NT2/D1 (cell line): ENCODE data around the gene EPB41L3.

Source experiments
- DNase-seq: peaks from one replicate; pipeline ENCODE4 v3.0.0-alpha.2; 2011; ENCODE audit warnings: low read depth, low spot score
- H3K27me3 ChIP-seq: 2 replicates; pipeline ENCODE4 v1.6.0; 2011; ENCODE audit warnings: mild to moderate bottlenecking; ENCODE audit not compliant: insufficient read length, insufficient read depth
- H3K36me3 ChIP-seq: 2 replicates; pipeline ENCODE4 v1.6.1; 2011; ENCODE audit warnings: mild to moderate bottlenecking, low read length, mixed read lengths; ENCODE audit not compliant: insufficient read depth, insufficient read length
- H3K4me1 ChIP-seq: 2 replicates; pipeline ENCODE4 v1.5.1; 2011; ENCODE audit not compliant: insufficient read depth, insufficient read length
- H3K4me3 ChIP-seq: 2 replicates; pipeline ENCODE4 v1.5.1; 2011; ENCODE audit warnings: low read depth; ENCODE audit not compliant: insufficient read length
- H3K9ac ChIP-seq: 2 replicates; pipeline ENCODE4 v1.6.0; 2011; ENCODE audit warnings: low read depth; ENCODE audit not compliant: insufficient read length
- H3K9me3 ChIP-seq: 2 replicates; pipeline ENCODE4 v1.5.1; 2011; ENCODE audit warnings: mild to moderate bottlenecking, low read length; ENCODE audit not compliant: insufficient read depth
- SUZ12 ChIP-seq: IDR thresholded peaks from 2 replicates; pipeline ENCODE4 v1.6.1; 2011; ENCODE audit not compliant: insufficient read length, insufficient read depth; ENCODE audit errors: extremely low read depth
- YY1 ChIP-seq: IDR thresholded peaks from 2 replicates; pipeline ENCODE4 v1.6.1; 2011; ENCODE audit not compliant: insufficient read length, insufficient read depth
- ZNF274 ChIP-seq: IDR thresholded peaks from 2 replicates; pipeline ENCODE4 v1.6.1; 2011; ENCODE audit warnings: mild to moderate bottlenecking, low read depth, low read length

The EPB41L3 gene

GRCh38 chr18:5431836-5432575, 111.8 kb downstream of the EPB41L3 start:
- no peaks in the 10 kb centered on the region for H3K36me3 ChIP-seq
- H3K27me3 ChIP-seq: no peaks in the 10 kb centered on the region
- TF ChIP-seq YY1 (no peak), SUZ12 (no peak), ZNF274 (no peak)
- H3K4me3 ChIP-seq: no peak overlapping the region
- no peaks in the 10 kb centered on the region for H3K9me3 ChIP-seq
- DNase-seq: no peak
- no peak overlapping the region for H3K9ac ChIP-seq
- H3K4me1 ChIP-seq: no peaks in the 10 kb centered on the region

- no peak overlapping the region for H3K9ac ChIP-seq
- TF ChIP-seq SUZ12 (no peak), YY1 (no peak), ZNF274 (no peak)
- H3K36me3 ChIP-seq: no peaks in the 10 kb centered on the region
- no peak overlapping the region for H3K4me3 ChIP-seq
- DNase-seq: no peak
- no peaks in the 10 kb centered on the region for H3K9me3 ChIP-seq
- H3K4me1 ChIP-seq: no peaks in the 10 kb centered on the region
- H3K27me3 ChIP-seq: no peaks in the 10 kb centered on the region
Measured at GRCh38 chr18:5430131-5430530, 113.7 kb downstream of the EPB41L3 start.

DNA sequence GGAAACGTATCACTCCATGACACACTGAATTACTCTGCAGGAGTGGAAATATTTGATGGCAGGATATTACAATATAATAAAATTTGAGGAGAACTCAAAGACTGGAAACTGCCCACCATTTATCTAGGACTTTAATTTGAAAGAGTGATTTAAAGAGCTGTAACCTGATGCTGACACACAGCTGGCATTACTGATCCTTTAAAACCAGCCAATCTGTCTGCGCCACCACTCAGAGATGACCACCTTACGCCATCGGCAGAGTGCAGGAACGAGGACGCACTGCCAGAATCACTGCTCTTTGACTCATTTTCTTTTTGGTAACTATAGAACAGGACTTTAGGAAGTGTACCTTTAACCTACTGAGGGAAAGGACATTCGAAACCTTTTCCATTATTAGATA, 114.1 kb downstream of the EPB41L3 start:
- no peak overlapping the region for H3K4me3 ChIP-seq
- no peaks in the 10 kb centered on the region for H3K27me3 ChIP-seq
- H3K9me3 ChIP-seq: no peaks in the 10 kb centered on the region
- DNase-seq: no peak
- H3K4me1 ChIP-seq: no peaks in the 10 kb centered on the region
- H3K36me3 ChIP-seq: no peaks in the 10 kb centered on the region
- no peak overlapping the region for H3K9ac ChIP-seq
- TF ChIP-seq YY1 (no peak), SUZ12 (no peak), ZNF274 (no peak)

DNA sequence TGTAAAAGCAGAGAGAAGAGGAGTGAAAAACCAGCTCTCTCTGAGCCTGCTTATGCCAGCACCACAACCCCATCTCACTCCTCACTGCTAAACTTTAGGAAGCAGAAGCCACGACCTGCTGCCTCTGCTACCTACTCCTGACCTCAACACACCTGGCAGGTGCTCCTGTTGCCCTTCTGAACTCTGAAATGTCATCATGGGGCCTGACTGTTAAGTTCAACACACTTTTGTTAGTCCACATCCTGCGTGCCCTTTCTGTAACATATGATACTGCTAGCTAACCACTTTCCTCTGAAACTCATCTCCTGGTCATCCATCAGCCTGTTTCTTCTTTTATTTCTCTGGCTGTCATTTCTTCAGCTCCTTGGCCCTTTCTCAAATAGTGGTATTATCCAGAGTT, 118.1 kb downstream of the EPB41L3 start:
- TF ChIP-seq YY1 (no peak), ZNF274 (no peak), SUZ12 (no peak)
- Histone ChIP-seq H3K4me1 (no peaks in the 10 kb centered on the region), H3K27me3 (no peaks in the 10 kb centered on the region), H3K36me3 (no peaks in the 10 kb centered on the region), H3K9ac (no peak overlapping the region), H3K4me3 (no peak overlapping the region), H3K9me3 (no peaks in the 10 kb centered on the region)
- no peak for DNase-seq

- Histone ChIP-seq H3K9me3 (no peaks in the 10 kb centered on the region), H3K4me3 (no peak overlapping the region), H3K4me1 (no peaks in the 10 kb centered on the region), H3K36me3 (no peaks in the 10 kb centered on the region), H3K27me3 (no peaks in the 10 kb centered on the region), H3K9ac (no peak overlapping the region)
- TF ChIP-seq ZNF274: no peak
- no peak for TF ChIP-seq YY1
- no peak for TF ChIP-seq SUZ12
- no peak for DNase-seq
Measured at GRCh38 chr18:5424903-5425664, 118.7 kb downstream of the EPB41L3 start.

GRCh38 chr18:5422626-5423025, 121.2 kb downstream of the EPB41L3 start:
- Histone ChIP-seq H3K27me3 (no peaks in the 10 kb centered on the region), H3K4me1 (no peaks in the 10 kb centered on the region), H3K36me3 (peaks cover 3% of the 10 kb centered on the region), H3K9ac (no peak overlapping the region), H3K9me3 (no peaks in the 10 kb centered on the region), H3K4me3 (no peak overlapping the region)
- DNase-seq: no peak
- no peak for TF ChIP-seq ZNF274
- no peak for TF ChIP-seq SUZ12
- TF ChIP-seq YY1: no peak

DNA sequence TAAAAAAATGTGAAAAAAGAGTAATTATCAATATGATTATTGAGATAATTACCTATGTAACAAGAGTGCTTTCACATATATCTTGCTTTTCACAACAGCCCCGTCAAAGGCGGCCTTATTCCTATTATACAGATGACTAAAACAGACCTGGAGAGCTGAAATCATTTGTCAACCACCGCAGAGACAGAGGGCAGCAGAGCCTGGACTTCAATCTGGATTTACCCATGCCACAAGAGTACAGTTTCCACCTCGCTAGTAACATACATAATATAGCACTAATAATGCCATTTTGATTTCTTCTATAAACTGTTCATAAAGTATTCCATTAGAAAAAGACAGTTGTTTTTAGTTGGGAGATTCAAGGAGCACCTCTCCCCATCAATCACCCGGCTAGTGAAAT, 121.8 kb downstream of the EPB41L3 start:
- H3K4me3 ChIP-seq: no peak overlapping the region
- no peak overlapping the region for H3K9ac ChIP-seq
- DNase-seq: no peak
- no peak for TF ChIP-seq ZNF274
- TF ChIP-seq SUZ12: no peak
- TF ChIP-seq YY1: no peak
- no peaks in the 10 kb centered on the region for H3K27me3 ChIP-seq
- no peaks in the 10 kb centered on the region for H3K4me1 ChIP-seq
- peaks cover 3% of the 10 kb centered on the region for H3K36me3 ChIP-seq
- no peaks in the 10 kb centered on the region for H3K9me3 ChIP-seq

DNA sequence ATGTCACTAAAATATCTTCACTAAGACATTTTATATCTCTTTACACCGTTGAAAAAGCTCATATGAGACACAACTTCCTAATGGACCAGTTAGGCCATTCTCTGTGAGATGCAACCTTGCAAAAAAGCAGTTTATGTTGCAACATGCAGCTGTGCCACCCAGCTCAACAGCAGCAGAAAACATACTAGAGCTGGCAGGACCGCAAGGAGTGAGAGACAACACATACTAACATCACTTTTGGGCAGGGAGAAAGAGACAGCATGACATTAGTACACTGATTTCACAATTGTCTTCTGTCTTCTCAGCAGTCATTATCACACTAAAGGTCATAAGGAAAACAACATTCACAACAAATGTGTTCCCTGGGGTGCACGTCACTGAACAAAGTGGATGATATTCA, 122.9 kb downstream of the EPB41L3 start:
- TF ChIP-seq SUZ12 (no peak), ZNF274 (no peak)
- no peaks in the 10 kb centered on the region for H3K27me3 ChIP-seq
- peaks cover 3% of the 10 kb centered on the region for H3K36me3 ChIP-seq
- no peak overlapping the region for H3K9ac ChIP-seq
- no peaks in the 10 kb centered on the region for H3K4me1 ChIP-seq
- no peaks in the 10 kb centered on the region for H3K9me3 ChIP-seq
- H3K4me3 ChIP-seq: no peak overlapping the region
- DNase-seq: no peak
